ENCODE measurements around the gene NEB.

- TF ChIP-seq CTCF (IDR thresholded peaks at IDR 0.05), result no peak
- TF ChIP-seq POLR2A (IDR thresholded peaks at IDR 0.05), result no peak
- TF ChIP-seq POLR2AphosphoS5 (IDR thresholded peaks at IDR 0.05), result no peak
Observed at GRCh38 chr2:151753540-151753939, 19.3 kb upstream of the NEB start.

Measured in transverse colon (tissue), 4 donors.